ENCODE measurements around the gene FRMPD2.
"Not testable (repeated sequence)": the region's sequence is repeated elsewhere in the genome, so short reads cannot be mapped to it uniquely, and the experiment has no call there.

FRMPD2 gene

DNA sequence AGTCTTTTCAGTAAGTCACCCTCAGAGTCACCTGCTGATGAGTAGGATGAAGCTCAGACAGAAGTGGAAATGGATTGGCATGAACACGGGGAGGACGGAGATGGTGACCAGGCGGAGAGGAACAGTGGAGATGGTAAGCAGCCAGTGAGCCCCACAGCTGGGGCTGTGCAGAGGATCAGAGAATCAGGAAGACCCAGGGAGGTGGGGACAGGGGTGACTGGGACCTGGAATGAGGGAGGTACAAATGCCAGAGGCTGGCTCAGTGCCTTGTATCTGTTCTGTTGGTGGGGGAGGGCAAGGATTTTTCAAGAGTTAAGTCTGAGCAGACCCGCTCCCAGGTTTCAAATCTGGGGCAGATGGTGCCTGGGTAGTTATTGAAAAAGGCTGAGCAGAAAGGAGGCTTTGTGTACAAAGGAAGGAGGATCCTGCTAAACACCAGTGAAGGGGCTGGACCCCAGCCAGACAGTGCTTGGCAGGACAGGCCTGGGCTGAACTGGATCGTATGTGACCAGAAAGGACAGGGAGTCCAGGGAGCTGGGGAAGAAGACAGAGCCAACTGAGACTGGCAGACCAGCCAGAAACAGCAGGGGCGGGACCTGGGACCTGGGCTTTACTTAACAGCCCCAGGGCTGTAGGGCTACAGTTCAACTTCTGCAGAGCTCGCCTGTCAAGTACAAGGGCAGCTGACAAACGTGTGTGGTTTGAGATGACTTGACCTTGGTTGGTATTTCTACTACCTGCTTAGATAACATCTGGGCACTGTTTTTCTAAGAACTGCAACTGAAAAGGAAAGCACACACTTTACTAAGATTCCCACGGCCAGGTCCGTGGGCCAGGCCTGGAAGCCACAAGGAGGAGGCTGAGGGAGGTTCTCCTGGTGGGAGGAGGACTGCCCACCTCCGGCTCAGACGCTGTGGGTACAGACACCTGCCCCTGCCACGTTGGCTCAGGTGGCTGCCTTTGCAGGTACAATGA lies 13.2 kb upstream of the FRMPD2 start:
- no peak for DNase-seq (ENCODE audit: low read depth)

DNA sequence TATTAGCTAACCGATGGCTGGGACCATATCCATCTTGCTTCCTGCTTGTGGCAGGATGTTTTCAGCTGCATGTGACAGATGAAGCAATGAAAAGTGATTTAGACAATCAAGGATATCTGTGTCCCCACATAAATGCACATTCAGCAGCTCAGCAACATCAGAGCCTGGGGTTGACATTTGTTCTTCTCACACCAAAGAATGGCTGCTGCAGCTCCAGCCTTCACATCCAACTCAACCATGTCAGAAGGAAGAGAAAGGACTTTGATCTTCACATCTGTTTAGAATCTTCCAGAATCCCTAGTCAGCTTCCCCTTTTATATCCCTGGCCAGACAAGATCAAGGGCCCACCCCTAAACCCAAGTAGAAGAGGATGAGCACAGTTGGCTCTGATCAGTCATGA lies 11.9 kb upstream of the FRMPD2 start:
- DNase-seq (ENCODE audit: low read depth), result no peak

DNA sequence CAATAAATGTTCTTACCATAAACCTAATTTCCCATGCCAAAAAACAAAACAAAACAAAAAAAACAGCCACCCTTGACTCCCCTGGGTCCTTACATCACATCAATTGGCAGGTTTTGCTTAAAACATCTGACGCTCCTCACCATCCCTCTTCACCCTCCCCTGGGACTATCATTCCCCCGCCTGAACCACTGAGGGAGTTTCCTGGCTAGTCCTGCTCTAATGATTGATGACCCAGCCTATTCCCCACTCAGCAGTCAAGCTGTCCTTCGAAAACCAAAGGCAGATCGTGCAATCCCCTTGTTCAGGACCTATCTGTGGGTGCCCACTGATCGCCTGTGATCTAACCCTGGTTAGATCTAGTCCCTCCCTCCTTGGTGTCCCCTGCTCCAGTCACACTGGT lies 11.2 kb upstream of the FRMPD2 start:
- DNase-seq (ENCODE audit: low read depth), result no peak

DNA sequence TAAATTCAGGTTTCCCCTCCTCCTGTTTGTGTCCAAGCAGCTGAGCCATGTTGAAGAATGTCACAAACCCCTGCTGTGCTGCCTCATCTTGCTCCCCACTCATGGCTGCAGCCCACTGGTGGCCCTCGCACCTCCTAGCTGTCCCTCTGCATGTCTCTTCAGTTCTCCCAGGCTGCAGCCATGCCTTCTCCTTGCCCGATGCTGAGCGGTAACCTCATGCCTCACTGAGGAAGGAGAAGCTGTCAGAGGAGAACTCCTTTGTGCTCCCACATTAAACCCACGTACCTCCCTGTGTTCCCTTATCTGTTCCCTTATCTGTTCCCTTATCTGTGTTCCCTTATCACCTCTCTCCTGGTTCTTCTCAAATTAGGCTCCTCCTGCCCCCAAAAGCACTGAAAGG lies 10.3 kb upstream of the FRMPD2 start:
- no peak for DNase-seq (ENCODE audit: low read depth)

DNA sequence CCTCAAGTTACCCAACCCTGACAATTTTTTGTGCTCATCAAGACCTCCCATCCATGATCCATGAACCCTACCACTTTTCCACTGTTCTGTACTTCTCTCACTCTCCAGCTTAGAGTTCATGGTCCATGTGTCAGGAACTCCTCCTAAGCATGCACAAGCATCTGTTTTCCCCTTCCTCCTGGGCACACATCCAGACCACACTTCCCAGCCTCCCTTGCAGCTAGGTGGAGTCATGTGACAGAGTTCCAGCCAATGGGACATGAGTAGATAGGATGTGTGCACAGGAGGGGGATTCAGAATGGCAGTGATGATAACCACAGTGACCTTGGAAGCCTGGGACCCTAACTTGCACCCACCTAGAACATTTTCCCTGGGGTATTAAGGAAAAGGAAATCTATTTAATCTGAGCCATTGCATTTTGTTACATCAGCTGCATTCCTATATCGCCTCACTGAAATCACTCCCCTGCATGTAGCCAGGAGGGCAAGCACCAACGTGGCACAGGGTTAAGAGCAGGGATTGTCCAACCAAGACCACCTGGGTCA lies 9.6 kb upstream of the FRMPD2 start:
- DNase-seq (ENCODE audit: low read depth), result no peak

DNA sequence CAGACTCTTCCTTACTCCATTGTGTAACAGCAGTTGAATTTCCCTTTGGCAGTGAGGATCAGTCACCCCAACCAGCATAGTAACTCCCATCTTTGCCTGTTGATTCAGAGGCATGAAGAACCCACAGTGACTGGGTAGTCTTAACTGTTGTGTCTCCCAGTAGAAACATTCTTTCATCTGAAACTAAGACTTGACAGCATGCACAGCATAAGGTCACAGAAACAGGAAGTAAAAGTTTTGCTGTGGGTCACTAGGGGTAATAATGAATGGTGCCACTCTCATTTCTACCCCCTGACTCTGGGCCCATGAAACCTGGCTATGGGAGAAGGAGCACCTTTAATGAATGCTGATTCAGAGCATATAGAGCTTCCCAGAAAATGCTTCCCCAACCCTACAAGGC lies 8.3 kb upstream of the FRMPD2 start:
- no peak for DNase-seq (ENCODE audit: low read depth)

DNA sequence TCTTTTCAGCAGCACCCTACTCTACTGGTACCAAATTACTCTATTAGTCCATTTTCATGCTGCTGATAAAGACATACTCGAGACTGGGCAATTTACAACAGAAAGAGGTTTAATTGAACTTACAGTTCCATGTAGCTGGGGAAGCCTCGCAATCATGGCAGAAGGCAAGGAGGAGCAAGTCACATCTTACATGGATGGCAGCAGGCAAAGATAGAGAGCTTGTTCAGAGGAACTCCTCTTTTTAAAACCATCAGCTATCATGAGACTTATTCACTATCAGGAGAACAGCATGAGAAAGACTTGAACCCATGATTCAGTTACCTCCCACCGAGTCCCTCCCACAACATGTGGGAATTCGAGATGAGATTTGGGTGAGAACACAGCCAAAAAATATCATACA lies 7.2 kb upstream of the FRMPD2 start:
- DNase-seq (ENCODE audit: low read depth), result not testable (repeated sequence)

DNA sequence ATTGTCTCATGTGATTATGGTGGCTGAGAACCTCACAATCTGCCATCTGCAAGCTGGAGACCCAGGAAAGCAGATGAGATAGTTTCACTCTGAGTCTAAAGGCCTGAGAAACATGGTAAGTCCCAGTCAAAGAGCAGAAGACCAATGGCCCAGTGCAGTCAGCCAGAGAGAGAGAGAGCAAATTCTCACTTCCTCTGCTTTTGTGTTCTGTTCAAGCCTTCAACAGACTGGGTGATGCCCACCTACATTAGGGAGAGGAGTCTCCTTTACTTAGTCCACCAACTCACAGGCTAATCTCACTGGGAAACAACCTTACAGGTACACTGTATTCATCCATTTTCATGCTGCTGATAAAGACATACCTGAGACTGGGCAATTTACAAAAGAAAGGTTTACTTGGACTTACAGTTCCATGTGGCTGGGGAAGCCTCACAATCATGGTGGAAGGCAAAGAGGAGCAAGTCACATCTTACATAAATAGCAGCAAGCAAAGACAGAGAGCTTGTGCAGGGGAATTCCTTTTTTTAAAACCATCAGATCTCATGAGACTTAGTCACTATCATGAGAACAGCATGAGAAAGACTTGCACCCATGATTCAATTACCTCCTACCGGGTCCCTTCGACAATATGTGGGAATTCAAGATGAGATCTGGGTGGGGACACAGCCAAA lies 4.7 kb upstream of the FRMPD2 start:
- no peak for DNase-seq (ENCODE audit: low read depth)

DNA sequence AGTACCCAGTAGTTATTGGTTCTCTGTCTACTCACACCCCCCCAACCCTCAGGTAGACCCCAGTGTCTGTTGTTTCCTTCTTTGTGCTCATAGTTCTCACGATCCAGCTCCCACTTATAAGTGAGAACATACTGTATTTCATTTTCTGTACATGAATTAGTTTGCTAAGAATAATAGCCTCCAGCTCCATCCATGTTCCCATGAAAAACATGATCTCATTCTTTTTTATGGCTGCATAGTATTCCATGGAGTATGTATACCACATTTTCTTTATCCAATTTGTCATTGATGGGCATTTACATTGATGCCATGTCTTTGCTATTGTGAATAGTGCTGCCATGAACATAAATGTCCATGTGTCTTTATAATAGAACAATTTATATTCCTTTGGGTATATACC lies 2.6 kb upstream of the FRMPD2 start:
- no peak for DNase-seq (ENCODE audit: low read depth)

DNA sequence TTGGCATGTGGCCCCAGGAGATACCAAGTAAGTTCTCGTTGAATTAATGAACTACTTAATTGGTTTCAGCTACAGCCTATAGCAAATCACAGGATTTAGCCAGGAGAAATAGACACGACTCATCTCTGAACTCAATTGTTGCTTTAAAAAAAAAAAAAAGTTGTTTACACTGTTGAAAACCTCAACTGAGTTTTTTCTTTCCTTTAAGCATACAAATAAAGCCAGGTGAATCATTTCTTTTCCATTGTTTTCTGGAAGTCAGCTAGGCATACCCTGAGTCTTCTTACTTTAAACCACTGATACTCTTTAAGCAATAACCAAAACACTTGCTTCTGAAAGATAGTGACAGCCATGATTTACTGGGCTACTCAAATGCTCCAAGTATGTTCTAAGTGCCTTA lies 755 bp downstream of the FRMPD2 start:
- DNase-seq (ENCODE audit: low read depth), result no peak

DNA sequence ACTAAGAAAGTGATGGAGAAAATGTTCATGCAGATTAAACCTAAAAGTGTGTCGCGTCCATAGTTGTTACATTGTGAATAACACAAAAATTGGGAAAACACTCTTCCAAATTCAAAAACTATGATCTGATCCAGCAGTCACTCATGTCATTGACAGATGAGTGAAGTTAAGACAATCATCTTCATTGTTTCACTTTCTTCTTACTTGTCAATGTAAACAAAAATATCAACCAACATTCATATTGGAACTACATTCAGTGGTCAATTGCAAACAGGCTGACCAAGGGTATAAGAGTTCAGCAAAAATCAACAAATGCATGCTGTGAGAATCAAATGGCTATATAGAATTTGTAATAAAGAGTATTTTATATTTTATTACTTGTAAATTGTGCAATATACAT lies 1.8 kb downstream of the FRMPD2 start:
- DNase-seq (ENCODE audit: low read depth), result no peak

DNA sequence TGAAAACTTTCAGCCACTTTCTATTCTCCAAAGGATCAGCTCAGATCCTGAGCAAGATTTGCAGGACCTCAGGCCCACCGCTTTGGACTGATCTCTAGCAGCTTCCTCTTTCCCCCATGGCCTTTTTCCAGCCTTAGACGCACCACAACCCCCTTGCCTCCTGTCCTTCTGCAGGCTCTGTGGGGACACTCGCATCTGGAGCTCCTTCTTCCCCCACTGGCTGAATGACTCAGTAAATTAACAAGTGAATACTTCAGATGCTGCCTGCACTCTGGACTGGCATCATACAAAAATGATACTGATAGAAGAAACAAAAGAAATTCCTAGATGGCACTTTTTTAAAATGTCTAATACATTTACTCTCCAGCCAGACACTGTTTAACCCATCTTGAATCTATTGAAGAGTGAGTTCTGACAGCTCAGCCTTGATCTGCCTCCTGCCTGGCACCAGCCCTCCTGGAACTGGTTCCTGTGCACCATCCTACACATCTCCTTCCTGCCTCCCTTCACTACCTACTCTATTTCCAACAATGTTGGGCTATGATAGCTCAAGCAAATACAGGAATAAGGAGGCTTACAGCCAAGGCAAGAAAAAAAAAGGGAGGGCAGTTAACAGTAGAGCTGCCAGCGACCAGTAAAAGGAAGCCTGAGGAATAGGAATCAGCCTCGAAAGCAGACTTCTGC lies 3.3 kb downstream of the FRMPD2 start:
- no peak for DNase-seq (ENCODE audit: low read depth)

DNA sequence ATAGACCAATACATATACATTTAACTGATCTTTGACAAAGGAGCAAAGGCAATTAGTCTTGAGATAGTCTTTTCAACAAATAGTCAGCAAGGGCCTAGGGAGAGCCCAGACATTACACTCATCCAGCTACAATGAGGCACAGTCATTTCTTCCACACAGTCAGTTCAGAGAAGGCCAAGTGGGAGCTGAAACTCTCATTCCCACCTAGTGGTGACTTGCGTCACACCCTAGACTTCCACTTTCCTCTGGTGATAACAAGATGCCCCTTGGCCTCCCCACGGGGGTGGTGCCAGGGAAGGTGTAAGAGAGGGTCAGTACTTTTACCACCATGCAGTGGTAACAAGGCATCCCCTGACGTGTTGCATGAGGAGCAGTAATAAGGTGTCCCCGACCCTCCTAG lies 8.0 kb downstream of the FRMPD2 start:
- no peak for DNase-seq (ENCODE audit: low read depth)

DNA sequence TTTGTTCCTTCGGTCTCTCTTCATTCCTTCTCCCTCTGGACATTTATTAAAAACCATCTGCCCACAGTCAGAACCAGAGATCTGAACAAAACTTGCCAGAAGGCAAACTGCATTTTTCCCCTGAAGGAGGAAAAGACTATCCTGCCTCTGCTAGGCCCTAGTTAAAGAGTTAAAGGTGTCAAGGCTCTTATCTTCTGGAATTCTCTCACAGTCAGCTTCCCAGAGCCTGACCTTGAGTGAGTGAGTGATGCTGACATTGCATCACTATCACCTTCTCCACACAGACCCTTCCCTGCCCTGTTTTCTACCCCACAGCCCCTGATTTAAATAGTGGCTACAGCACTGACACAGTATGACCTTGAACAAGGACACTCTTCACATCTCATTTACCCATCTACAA lies 16.4 kb downstream of the FRMPD2 start:
- no peak for DNase-seq (ENCODE audit: low read depth)

DNA sequence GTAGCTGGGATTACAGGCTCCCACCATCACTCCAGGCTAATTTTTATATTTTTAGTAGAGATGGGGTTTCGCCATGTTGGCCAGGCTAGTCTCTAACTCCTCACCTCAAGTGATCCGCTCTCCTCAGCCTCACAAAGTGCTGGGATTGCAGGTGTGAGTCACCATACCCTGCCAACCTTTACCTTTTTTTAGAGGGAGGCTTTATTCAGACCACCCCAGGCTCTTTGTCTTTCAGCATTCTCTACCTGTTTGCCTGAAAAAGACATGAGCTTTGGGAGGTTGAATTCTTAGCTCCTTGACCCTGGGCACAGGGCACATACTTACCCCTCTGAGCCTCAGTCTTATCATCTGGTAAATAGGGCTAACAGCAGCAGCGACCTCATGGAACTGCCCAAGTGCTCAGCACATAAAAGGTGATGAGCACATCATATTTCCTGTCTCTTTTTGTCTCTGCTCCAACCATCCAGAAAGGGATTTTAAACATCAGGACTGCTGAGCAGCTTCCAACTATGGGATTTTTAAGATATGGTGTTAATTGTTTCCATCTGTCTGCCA lies 17.0 kb downstream of the FRMPD2 start:
- no peak for DNase-seq (ENCODE audit: low read depth)

DNA sequence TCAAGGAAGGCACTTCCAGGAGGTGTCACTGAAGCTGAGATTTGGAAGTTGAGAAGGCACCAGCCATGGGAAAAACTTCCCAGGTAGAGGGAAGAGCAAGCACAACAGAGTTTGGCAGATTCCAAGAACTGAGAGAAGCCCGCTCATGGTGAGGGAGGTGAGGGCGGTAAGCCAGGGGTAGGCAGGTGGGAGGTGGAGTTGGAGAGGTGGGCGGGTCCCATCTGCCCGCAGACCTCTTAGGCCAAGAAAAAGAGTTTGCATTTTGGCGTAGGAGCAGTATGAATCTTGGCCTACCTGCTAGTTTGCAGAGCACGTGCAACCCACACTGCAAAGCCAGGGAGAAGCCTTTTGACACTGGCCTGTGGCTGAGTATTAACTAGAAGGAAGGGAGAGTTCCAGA lies 18.8 kb downstream of the FRMPD2 start:
- DNase-seq (ENCODE audit: low read depth), result no peak

DNA sequence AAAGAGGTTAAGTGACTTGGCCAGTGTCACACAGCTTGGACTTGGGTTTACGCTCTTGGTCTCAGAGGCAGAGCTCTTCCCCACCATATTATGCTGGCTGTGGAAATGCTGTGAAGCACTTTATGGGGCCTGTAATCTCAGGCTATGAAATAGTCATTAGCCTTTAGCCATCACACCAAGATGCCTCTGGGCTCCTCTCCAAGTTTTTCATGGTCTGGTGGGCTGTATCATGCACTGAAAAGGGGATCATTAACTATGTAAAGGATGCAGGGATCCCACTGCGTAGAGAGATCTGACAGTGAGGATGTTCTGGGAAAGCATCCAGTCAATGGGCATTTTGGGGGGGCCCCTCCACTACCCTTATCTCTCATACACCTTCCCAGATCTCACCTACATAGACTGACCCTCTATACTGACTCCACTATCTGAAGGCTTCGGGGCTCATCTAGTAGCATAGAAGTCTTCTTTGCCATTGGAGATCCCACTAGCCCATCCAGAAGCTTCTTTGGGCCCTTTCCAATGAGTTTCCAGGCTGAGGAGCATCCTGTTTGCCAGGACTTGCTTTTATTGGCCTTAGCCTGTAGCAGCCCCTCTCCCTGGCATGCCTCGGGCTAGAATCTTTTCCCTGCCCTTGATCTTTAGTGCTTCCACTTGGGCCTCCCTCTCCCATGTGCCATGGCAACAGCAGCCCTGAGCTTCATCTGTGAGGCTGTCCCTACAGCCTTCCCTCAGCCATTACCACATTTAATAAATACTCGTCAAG lies 19.6 kb downstream of the FRMPD2 start:
- DNase-seq (ENCODE audit: low read depth), result no peak

DNA sequence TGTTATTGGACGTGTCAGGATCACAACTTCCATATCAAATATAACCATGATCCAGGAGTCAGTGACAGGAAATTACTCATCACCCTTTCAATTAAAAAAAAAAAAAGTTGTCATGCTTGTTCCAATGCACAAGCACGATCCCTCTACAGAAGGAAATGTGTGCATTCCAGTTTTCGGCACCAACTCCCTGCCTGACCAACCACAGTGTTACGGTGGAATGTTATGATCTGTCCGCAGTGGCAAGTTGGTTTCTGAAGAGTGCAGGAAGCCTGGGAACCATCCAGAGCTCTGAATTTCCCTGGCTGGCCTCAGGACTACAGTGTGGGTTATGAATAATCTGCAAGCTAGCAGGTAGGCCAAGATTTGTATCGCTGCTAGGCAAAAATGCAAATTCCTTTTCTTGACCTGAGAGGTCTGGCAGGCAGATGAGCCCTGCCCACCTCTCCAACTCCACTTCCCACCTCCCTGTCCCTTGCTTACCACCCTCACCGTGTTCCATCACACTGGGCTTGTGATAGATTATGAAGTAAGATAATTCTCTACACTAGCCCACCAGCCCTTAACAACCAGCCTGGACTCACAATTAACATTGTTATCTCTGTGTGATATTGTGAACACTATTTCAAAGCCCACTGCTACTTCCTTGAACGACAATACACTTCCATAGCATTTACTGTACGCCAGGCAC lies 20.4 kb downstream of the FRMPD2 start:
- no peak for DNase-seq (ENCODE audit: low read depth)

DNA sequence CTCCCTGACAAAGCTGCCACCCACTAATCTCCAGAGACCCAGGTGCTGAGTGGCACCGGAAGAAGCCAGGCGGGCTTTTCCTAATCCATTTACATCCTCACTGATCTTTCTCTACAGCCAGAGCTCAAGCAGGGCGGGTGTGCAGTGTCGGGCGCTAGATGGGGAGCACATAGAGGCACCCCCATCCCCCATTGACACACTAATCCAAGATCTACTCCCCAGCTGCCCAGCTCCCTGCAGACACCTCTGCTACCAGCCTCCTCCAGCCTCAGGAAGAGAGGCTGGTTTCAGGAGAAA lies 22.2 kb downstream of the FRMPD2 start:
- no peak for DNase-seq (ENCODE audit: low read depth)

DNA sequence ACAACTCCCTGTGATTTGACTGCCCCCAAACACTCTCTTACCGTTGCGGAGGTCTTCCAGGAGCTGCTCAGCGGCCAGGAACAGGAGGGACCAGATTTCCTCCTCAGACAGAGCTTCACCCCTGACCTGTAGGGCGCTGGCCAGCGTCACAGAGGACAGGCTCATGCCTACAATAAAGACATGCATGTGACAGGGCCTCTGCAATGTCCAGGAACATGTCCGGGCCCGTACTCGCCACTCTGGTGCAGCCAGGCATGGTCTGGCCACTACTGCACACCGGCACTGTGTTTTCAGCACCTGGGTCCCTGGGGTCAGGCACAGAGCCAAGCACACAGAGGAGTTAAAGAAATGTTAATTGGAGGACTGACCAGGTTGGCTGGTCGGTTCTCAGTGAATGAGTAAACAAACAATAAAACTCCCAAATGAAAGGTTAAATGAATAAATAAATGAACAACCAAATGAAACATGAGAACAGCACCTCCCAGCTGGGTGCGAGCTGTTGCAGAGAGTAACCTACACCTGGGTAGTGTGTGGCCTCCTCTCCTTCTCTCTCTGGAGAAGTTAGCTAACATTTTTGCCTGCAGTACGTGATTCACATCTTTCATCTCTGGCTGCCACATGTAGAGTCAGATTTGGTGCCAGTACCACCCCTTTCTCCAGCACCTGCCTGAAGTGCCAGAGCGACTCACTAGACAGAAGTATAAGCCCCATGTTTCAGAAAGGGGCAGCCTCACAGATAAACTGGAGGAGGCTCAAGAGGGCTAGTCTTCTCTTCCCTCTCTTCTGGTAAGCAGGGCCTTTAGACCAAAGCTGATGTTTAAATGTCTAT lies 22.8 kb downstream of the FRMPD2 start:
- DNase-seq (ENCODE audit: low read depth), result no peak
